NCI-H69 (cell line): ENCODE measurements around the gene SIPA1L3.

Experiments used
- DNase-seq: peaks from one replicate; lab custom pipeline; 2025; lab: John Stamatoyannopoulos, UW

The SIPA1L3 gene

GRCh38 chr19:38151242-38151641 lies 244.2 kb downstream of the SIPA1L3 start:
- no peak for DNase-seq

- no peak for DNase-seq
Observed at GRCh38 chr19:38152461-38153379, 245.7 kb downstream of the SIPA1L3 start.

- no peak for DNase-seq
Observed at GRCh38 chr19:38155453-38155852, 248.4 kb downstream of the SIPA1L3 start.

GRCh38 chr19:38158730-38159129 lies 251.7 kb downstream of the SIPA1L3 start:
- no peak for DNase-seq

GRCh38 chr19:38162094-38162493 lies 255.1 kb downstream of the SIPA1L3 start:
- DNase-seq: no peak

GRCh38 chr19:38162632-38163031 lies 255.6 kb downstream of the SIPA1L3 start:
- DNase-seq: no peak

- DNase-seq: no peak
Observed at GRCh38 chr19:38163419-38164290, 256.6 kb downstream of the SIPA1L3 start.

- no peak for DNase-seq
Observed at GRCh38 chr19:38164526-38164925, 257.5 kb downstream of the SIPA1L3 start.

GRCh38 chr19:38165335-38165734 lies 258.3 kb downstream of the SIPA1L3 start:
- peak; percentile 21 for DNase-seq

- DNase-seq: peak; percentile 16
Observed at GRCh38 chr19:38168637-38169036, 261.6 kb downstream of the SIPA1L3 start.

GRCh38 chr19:38170334-38170733 lies 263.3 kb downstream of the SIPA1L3 start:
- DNase-seq: peak; percentile 97

- peak; percentile 48 for DNase-seq
Observed at GRCh38 chr19:38172001-38172400, 265.0 kb downstream of the SIPA1L3 start.

- peak; percentile 99 for DNase-seq
Observed at GRCh38 chr19:38173291-38174041, 266.5 kb downstream of the SIPA1L3 start.

- peak; percentile 14 for DNase-seq
Observed at GRCh38 chr19:38175422-38175821, 268.4 kb downstream of the SIPA1L3 start.

GRCh38 chr19:38180071-38180470 lies 273.1 kb downstream of the SIPA1L3 start:
- DNase-seq: no peak

GRCh38 chr19:38182536-38183210 lies 275.7 kb downstream of the SIPA1L3 start:
- DNase-seq: no peak

- no peak for DNase-seq
Observed at GRCh38 chr19:38183251-38183897, 276.4 kb downstream of the SIPA1L3 start.

GRCh38 chr19:38184815-38185214 lies 277.8 kb downstream of the SIPA1L3 start:
- no peak for DNase-seq

GRCh38 chr19:38185562-38185961 lies 278.6 kb downstream of the SIPA1L3 start:
- no peak for DNase-seq

- DNase-seq: no peak
Observed at GRCh38 chr19:38190061-38190460, 283.1 kb downstream of the SIPA1L3 start.

GRCh38 chr19:38190793-38191192 lies 283.8 kb downstream of the SIPA1L3 start:
- DNase-seq: no peak
